ENCODE data around the gene CLIC3.

DNA sequence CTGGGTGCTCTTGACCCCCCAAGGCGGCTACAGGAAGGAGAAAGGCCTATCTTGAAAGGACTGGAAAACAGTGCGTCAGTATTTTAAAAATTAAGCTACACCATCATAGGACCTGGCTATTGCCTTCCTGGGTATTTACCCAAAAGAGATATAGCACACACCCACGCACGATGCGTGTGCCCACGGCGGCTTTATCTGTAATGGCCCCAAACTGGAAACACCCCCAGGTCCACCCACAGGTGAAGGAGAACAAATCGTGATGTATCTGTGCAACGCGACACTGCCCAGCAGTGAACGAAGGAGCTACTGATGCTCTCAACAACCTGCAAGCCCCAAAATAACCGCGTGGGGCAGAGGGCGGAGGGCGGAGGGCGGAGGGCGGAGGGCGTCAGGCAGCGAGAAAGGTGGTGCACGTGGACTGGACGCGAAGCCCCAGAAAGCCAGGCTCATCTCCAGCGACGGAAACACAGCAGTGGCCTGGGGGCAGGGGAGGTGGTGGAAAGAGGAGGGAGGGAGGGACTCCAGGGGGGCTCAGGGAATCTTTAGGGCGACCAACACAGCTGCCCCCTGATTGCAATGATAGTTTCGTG lies 31.4 kb downstream of the CLIC3 start:
- TF ChIP-seq, protein P1, sequence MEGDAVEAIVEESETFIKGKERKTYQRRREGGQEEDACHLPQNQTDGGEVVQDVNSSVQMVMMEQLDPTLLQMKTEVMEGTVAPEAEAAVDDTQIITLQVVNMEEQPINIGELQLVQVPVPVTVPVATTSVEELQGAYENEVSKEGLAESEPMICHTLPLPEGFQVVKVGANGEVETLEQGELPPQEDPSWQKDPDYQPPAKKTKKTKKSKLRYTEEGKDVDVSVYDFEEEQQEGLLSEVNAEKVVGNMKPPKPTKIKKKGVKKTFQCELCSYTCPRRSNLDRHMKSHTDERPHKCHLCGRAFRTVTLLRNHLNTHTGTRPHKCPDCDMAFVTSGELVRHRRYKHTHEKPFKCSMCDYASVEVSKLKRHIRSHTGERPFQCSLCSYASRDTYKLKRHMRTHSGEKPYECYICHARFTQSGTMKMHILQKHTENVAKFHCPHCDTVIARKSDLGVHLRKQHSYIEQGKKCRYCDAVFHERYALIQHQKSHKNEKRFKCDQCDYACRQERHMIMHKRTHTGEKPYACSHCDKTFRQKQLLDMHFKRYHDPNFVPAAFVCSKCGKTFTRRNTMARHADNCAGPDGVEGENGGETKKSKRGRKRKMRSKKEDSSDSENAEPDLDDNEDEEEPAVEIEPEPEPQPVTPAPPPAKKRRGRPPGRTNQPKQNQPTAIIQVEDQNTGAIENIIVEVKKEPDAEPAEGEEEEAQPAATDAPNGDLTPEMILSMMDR (IDR thresholded peaks at IDR 0.05), result no peak
- TF ChIP-seq POLR2A (IDR thresholded peaks at IDR 0.05), result no peak
